GM18502 (cell line): Measurements from ENCODE around the gene ADAMTS6.

ENCODE experiments used
- ATAC-seq: cut with Tn5 transposase; IDR thresholded peaks from one replicate; pipeline ENCODE4 v1.9.1; 2021; ENCODE audit warnings: mild to moderate bottlenecking; ENCODE audit not compliant: unreplicated experiment, poor library complexity

ADAMTS6 gene

DNA sequence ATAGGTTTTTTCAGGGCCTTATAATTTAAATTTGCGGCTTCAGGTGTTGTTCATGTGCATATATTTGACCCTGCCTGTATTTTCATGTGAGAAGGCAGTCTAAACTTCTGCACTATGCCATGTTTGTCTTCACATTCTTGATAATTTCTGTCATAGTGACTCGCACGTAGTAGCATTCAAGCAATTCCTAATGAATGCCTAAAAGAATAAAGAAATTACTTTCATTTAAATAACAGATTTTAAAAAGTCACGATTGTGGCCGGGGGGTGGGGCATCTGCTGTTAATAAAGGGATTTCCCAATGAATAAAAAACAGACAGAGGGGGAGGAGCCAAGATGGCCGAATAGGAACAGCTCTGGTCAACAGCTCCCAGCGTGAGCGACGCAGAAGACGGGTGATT, 318.0 kb downstream of the ADAMTS6 start:
- no peak for ATAC-seq

DNA sequence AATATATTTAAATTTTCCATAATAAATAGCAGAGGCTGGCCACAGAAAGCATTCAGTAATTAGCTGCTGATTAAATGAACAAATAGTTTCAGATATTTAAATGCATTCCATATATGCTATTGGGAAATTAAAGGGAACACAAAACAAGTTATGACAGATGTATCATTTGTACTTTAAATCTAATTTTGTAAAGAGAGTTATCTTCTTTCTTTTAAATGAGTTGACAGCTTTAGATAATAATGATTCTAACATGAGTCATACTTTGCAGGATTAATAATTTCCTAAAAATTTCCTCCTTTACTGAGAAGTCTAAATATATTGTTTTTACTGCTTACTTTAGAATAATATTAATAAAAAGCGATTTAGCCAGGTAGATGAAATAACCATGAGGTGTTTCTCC, 320.1 kb downstream of the ADAMTS6 start:
- no peak for ATAC-seq

DNA sequence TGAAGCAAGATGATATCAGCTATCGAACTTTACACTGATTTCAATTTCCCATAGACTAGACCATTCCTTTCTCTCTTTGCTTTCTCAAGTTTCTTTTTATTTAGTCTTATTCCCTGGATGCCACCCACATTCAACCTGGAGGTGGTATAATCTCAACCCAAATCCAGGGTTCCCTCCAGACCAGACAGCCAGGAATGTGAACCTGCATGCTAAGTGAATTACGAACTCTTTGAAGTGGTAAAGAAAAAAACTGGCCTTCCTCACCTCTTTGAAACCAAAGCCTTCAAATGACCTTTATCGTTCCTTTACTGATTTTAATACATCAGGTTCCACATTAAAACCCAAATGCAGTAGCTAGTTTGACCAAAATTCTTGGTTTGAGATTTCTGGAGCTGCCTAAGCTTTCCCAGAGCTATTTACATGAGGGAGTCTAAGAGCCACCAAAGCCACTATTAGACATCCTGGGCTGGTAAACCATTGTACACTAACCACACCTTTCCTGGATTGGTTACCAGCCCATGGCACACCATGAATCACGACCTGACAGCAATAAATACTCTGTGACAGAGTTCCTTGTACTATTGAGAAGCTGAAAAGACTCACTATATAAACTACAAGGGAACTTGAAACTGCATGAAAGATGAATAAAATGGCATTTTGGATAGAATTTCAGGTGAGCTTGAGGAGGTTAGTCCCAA, 323.7 kb downstream of the ADAMTS6 start:
- ATAC-seq, result no peak

DNA sequence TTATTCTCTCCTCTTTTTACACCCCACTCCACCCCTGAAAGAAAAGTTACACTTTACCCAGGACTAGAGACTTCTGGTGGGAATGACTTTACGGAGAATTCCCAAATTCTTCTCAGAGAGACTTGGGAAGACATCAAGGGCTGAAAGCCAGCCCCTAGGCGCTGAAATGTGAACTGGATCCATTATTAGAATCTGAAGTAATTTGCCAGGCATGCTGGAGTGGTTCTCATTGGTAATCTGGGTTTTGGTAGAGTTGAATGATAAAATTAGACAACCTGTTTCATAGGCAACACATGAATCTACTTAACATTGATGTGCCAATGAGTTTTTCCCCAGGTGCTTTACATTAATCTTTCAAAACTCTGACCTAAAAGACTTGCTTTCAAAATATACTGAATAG, 324.8 kb downstream of the ADAMTS6 start:
- ATAC-seq, result no peak

DNA sequence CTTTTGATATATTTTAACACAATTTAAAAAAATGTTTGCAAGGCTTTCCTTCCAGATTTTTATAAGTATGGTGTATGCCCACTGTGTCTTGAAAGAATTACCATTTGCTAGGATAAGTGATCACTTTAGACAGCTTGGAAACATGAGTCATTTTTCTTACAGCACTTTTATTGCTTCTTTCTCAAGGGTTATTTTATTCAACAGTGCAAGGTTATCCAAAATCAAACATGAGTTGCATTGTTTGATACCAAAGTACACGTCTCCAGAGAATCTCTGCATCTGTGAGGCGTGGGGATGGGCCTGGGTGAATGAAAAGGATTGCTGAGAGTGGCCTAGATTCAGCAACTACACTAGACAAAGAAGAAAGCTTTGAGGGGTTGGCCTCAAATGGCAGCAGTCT, 329.6 kb downstream of the ADAMTS6 start:
- no peak for ATAC-seq

DNA sequence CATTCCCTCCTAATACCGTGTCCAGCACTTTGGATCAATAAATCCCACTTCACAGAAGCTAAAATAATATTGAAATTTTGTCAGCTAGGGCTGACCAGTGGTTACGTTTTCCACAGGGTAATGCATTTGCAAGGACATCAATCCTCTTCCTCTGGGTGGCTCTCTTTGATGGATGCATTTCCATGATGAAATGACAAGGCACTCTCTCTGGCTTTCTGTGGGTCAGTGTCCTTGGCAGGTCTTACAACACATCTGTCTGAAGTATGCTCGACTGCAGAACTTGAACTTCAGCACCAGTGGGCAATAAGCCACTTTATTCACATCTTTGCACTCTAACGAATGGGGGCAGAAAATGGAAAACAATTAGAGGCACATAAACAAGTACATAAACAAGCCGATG, 330.1 kb downstream of the ADAMTS6 start:
- ATAC-seq, result no peak

DNA sequence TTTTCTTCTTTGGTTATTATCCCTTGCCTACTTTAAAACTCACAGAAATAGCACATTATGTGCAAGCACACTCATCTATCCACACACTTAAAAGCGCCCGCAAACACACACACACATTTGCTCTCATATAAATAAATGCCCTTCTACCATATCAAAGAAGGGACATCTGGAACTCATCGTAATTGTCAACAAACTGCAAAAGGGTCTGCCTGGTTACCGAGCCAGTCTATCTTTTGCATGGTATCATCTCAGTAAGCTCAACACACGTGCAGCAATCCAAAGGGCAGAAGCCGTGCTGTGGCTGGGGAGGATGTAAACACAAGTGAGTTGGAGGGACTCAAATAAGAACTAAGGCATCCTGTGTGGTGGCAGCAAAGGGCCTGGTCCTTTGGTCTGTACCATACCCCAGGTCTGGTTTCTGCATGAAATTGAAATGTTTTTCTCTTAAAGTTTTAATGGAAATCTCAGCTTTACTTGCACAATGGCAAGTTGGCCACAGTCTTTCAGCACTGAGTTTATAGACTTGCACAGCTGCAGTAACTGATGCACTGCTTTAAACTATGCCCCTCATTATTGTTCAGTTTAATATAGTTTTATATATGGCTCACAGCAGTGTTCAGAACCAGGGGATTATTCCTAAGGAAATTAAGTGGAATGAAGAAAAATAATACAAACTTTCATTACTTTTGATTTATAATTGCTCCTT, 331.0 kb downstream of the ADAMTS6 start:
- ATAC-seq, result no peak

DNA sequence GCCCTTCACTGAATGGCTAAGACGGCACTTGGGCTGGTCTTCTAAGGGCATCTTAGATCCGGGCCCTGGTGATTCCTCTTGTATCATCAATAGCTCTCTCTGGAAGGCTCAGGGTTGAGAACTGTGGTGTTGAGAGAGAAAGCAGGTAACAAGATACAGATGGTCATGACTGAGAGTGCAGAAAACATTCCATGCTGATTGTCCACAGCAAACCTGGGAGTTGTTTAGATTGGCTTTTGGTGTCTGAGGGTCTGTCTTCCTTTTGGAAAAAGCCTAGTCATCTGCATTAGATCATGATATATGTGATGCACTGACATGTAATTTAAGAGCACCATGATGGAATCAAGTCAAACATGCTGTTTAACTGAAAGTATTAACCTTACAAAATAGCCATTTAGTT, 331.9 kb downstream of the ADAMTS6 start:
- ATAC-seq, result no peak

DNA sequence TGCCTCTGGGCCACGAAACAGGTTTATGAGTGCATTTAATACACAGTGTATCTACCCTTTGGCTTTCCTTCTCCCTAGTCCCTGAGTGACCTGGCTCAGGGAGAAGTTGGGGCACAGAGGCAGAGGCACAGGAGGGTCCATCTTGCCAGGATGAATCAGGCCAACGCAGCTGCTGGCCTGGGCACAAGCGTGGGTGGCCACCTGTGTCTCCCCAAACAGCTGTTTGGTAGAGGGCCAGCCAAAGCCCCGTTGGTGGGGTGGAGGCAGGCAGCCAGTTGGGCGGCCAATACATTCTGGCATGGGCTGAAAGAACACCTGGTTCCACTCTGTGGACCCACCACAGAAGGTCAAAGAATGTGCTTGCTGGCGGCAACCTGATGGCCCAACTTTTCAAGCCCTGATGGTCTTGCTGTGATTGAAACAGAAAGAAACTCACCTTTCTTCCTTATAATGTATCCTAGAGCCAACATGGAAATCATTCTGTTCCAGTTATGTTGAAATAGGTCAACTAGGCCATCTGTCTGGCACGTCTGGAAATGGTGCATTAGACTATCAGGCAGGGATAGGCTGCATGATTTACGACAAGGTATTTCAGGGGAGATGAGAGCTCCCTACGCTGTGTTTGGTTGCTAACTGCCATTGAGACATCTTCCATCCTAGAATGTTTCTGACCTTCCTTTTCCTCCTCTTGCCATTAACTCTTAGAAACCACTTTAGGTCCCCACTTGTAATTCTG, 337.4 kb downstream of the ADAMTS6 start:
- no peak for ATAC-seq

DNA sequence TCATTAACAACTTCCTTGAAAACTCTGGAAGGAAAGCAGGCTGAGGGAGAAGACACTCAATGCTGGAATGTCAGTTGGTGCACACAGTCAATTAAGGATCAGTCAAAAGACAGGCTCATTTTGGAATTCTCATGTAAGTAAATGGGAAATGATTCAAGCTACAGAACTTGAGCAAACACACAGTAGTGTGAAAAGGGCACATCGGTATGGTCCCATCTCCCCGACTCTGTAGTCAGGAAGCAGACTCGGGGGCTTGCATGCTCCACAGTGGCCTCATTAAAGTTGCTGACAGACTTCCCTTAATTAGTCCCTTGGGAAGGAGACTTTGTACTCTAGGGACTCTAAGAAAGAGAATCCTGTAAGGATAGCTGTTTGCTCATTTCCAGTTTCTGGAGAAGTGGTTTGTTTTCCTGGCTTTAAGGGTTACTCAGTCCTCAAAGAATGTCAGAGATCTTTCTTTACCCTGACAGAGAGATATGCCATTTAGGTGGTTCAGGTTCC, 339.2 kb downstream of the ADAMTS6 start:
- ATAC-seq, result no peak

DNA sequence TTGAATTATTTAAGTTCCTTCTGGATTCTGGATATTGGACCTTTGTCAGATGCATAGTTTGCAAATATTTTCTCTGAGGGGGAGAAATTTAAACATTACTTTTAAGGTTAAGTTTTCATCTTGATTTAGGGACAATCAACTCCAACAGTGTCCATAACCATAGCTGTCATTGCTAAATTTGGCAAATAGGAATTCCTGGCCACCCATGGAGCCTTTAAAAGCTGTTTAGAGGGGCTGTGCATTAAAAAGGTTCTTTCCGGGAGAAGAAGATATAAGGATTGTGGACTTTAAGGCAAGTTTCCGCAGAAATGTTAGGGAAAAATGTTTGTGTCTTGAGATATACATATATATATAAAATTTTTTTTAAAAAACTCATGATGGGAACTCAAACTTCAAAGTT, 339.7 kb downstream of the ADAMTS6 start:
- ATAC-seq, result no peak

DNA sequence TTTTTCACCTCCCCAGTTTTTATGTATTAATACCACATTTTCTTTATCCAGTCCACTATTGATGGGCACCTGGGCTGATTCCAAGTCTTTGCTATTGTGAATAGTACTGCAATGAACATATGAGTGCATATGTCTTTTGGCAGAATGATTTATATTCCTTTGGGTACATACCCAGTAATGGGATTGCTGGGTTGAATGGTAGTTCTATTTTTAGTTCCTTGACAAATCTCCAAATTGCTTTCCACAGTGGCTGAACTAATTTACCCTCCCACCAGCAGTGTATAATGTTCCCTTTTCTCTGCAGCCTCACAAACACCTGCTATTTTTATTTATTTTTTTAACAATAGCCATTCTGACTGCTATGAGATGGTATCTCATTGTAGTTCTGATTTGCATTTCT, 340.2 kb downstream of the ADAMTS6 start:
- no peak for ATAC-seq

DNA sequence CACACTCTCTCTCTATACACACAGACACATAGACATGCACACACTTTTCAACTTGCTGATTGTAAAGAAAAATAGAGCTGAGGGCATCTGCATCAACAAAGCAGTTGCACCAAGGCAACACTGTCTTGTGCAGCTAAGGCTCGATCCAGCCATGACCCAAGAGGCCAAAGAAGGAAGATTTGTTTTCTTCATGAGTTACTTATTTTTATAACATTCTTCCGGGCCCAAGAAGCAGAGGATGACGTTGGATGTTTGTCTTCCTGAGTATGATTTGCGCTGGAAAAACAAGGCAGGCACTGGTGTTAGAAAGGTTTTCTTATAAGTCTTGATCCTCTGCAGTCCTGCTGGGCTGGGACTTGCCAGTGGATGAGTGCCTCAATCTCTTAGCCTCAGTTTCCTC, 344.1 kb downstream of the ADAMTS6 start:
- no peak for ATAC-seq

DNA sequence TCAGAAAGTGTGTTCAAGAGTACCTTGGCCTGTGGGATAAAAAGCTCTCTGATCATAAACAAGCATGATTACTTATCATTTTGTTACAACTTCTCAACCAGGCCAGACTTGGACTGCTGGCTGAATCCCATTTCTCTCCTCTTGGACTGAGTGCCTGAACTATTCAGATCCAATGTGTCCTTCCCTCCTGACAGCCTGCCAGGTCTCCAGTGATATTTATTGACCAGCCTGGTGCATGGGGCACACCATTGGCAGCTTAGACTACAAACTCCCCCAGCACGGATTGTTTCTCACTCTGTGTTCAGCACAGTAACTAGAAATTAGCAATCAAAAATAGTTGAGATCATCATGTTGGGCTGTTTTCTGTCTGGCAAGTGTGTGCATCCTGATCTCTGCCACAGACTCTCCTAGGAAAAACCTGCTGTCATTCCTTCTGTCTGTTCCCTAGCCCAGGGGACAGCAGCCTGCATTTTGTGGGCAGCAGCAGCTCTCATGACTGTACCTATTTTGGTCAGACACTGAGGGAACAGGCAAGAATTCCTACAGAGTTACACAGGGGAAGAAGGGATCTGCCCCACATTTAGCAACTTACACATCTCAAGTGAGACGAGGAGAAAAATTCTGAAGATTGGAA, 348.1 kb downstream of the ADAMTS6 start:
- no peak for ATAC-seq

DNA sequence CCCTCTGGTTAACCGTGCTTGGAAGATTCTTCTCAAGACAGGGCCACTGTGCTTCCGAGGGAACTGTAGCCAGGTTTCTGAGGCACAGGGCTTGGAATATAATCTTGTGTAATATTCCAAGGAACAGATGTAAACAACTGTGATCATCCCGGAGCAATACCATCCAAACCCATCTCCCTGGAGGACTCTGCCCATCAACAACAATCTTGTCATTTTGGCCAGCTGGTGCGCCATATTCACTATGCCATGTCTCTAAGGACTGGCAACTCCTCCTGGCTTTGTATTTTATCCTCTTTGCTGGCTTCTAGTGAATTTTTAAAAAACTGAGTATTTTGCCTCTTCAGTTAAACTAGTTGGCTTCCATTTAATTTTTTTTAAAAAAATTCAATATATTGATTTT, 349.3 kb downstream of the ADAMTS6 start:
- no peak for ATAC-seq

DNA sequence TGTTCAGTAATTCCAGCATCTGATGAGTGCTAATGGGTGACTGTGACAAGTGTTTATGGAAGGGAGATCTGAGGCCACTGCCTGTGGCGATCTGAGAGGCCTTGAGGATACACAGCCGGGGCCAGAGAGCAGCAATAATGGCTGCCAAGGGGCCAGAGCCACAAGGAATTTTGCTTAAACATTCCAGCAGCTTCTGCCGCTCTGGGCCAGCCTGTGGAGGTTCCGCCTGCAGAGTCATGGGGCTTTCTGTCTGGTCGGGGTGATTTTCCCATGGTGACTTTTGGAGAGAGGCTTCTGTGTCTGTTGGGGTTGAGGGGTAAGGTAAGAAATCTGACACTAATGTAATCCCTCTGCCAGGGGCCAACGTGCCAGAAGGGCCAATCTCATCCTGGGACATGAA, 353.5 kb downstream of the ADAMTS6 start:
- no peak for ATAC-seq

DNA sequence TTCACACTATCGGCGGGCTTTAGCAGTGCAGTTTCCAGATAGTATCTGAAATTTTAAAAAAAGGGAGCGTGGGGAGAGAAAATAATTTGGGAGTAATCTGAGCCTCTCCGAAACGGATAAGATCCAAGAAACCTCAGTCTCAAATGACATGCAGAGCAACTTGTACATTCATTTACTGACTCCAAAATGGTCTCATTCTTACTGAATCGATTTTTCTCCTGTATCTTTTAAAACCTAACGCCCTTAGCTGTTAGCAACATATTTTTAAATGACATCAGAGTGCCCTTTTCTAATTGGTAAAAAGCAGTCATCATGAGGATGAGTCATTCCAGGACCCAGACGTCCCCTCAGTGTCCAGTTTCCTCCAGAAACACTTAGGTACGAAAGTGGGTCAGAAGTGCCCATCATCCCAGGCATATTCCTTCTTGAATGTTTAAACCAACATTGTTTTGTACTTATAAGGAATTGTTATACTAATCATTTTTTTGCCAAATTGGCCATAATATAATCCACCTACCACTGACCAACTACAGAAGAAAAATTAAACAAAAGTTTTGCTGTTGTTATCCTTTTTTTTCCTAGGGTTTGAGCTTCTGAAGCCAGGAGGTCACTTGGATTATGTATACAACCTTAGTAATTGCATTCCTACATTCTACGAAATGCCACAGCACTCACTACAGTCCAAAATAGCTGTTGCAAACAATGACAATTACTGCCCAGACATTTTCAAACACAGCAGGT, 354.4 kb downstream of the ADAMTS6 start:
- ATAC-seq, result no peak

DNA sequence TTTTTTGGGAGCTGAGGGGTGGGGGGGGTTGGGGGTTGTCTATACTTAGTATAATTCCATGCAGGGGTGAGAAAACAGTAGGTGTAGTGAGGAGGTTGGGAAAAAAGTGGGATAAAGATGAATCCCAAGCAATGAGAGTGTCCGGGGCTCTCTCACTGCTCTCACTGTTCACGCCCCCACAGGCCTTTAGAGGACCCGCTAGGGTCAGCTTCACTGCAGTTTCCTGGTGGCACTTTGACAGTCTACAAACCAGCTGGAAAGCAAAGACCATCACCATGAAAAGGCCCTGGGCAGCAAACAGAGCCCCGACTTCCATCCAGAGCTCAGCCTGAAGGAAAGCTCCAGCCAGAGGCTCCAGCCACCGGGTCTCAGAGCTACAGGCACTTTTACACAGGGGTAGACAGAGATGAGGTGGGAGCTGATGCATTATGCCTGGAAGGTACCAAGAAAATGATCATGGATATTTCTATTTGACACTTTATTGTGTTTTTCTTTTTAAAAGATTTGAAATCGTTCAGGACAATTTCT, 355.1 kb downstream of the ADAMTS6 start:
- ATAC-seq, result no peak

DNA sequence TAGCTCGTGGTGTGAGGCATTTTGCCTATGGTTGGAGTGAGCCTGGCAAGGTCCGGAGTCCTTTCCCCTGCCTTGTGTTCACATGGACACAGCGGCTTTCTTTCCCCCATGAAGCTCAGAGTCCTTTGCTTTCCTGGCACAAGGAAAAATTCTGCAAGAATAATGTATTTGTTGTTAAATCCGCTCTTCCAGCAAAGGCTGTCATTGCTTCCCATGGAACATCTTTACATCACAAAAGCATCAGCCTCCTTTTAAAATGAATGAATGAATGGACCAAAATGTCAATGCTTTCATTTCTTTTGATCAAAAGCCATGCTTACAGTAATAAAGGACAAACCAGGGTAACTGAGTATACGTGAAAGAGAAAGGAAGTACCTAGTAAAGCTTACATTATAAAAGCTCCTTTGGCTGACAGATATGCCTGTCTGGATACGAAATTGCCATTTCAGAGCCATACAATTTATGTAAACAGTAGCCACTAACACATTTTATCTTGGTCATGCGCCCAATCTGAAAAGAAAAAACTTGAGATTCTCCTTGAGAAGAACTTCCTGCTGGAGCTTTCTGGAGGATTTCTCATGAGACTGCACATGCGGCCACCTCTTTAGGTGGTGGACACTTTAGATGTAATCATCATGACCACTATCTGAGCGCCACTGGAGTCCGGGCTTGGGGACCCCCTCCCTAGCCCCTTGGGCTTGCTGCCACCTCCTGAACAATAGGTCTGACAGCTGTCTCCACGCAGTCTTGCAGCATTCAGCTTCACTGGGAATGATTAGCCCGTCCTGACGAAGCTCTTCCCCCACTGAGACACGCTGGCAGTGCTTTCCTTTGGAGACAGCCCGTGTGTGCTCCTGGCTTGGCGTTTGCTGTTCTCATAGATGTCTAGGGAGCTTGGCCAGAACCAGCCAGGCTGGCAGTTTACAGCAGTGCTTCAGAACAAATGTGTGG, 355.9 kb downstream of the ADAMTS6 start:
- no peak for ATAC-seq
